HG03520 (cell line): Measurements from ENCODE around the gene PLEKHN1.
"Not testable (repeated sequence)": the region's sequence is repeated elsewhere in the genome, so short reads cannot be mapped to it uniquely, and the experiment has no call there.

ENCODE experiments used
- ATAC-seq: cut with Tn5 transposase; IDR thresholded peaks from one replicate; pipeline ENCODE4 v1.9.1; 2021; ENCODE audit warnings: mild to moderate bottlenecking, moderate library complexity; ENCODE audit not compliant: unreplicated experiment

The PLEKHN1 gene

GRCh38 chr1:973459-974292, 7.4 kb downstream of the PLEKHN1 start:
- no peak for ATAC-seq

GRCh38 chr1:974293-974640, 8.0 kb downstream of the PLEKHN1 start:
- no peak for ATAC-seq

GRCh38 chr1:974687-975328, 8.5 kb downstream of the PLEKHN1 start:
- no peak for ATAC-seq

GRCh38 chr1:975365-975764, 9.1 kb downstream of the PLEKHN1 start:
- no peak for ATAC-seq

GRCh38 chr1:975896-976683, 9.8 kb downstream of the PLEKHN1 start:
- no peak for ATAC-seq

- ATAC-seq: not testable (repeated sequence)
These were observed 10.5 kb downstream of the PLEKHN1 start for GRCh38 chr1:976791-977190.

GRCh38 chr1:978069-978834, 12.0 kb downstream of the PLEKHN1 start:
- ATAC-seq: no peak

GRCh38 chr1:978835-979743, 12.8 kb downstream of the PLEKHN1 start:
- no peak for ATAC-seq

GRCh38 chr1:979744-980072, 13.4 kb downstream of the PLEKHN1 start:
- ATAC-seq: no peak

- no peak for ATAC-seq
These were observed 13.9 kb downstream of the PLEKHN1 start for GRCh38 chr1:980137-980571.

- no peak for ATAC-seq
These were observed 14.5 kb downstream of the PLEKHN1 start for GRCh38 chr1:980602-981395.

- no peak for ATAC-seq
These were observed 15.2 kb downstream of the PLEKHN1 start for GRCh38 chr1:981491-981954.

- ATAC-seq: no peak
These were observed 15.8 kb downstream of the PLEKHN1 start, which contains the start of gene PERM1 for GRCh38 chr1:981955-982558. Gene PERM1, minus strand, starts transcription at chr1:982093. Its CDS starts 1,064 bp downstream, at chr1:981029.

- ATAC-seq: no peak
These were observed 16.6 kb downstream of the PLEKHN1 start for GRCh38 chr1:982765-983436.

GRCh38 chr1:983798-984475, 17.7 kb downstream of the PLEKHN1 start:
- ATAC-seq: no peak

- ATAC-seq: no peak
These were observed 18.2 kb downstream of the PLEKHN1 start for GRCh38 chr1:984476-984814.

- ATAC-seq: no peak
These were observed 18.8 kb downstream of the PLEKHN1 start for GRCh38 chr1:985126-985525.

- ATAC-seq: not testable (repeated sequence)
These were observed 21.8 kb downstream of the PLEKHN1 start for GRCh38 chr1:988061-988460.
